Measurements from ENCODE around the gene KSR2.

The KSR2 gene

GRCh38 chr12:117521346-117521745 lies 447.4 kb downstream of the KSR2 start:
- Histone ChIP-seq H3K4me3 (ENCODE audit: low read length) (no peak overlapping the region), H3K27ac (ENCODE audit: low read depth, low read length) (no peak overlapping the region), H4K20me1 (ENCODE audit: control insufficient read depth, insufficient read depth, low read depth, low read length) (no peaks in the 10 kb centered on the region), H3K4me2 (ENCODE audit: low read length) (no peak overlapping the region), H3F3A (ENCODE audit: control insufficient read depth, insufficient read depth) (no peaks in the 10 kb centered on the region), H3K79me2 (ENCODE audit: control insufficient read depth, low read length) (no peaks in the 10 kb centered on the region), H3K27me3 (ENCODE audit: control insufficient read depth, low read length) (no peaks in the 10 kb centered on the region), H3K36me3 (ENCODE audit: control insufficient read depth, low read length) (no peaks in the 10 kb centered on the region), H3K9me2 (replicated peaks; ENCODE audit: control insufficient read depth, low read length) (no peaks in the 10 kb centered on the region), H3K4me1 (ENCODE audit: control insufficient read depth, low read length) (no peaks in the 10 kb centered on the region), H3K9me3 (ENCODE audit: control insufficient read depth, insufficient read depth, low read length) (no peaks in the 10 kb centered on the region)
- TF ChIP-seq CTCF (IDR thresholded peaks at IDR 0.05; ENCODE audit: low read depth, low read length, poor library complexity, severe bottlenecking) (no peak), EZH2phosphoT487 (IDR thresholded peaks at IDR 0.05; ENCODE audit: borderline replicate concordance, low read length) (no peak)

- TF ChIP-seq EZH2phosphoT487 (IDR thresholded peaks at IDR 0.05; ENCODE audit: borderline replicate concordance, low read length) (no peak), CTCF (IDR thresholded peaks at IDR 0.05; ENCODE audit: low read depth, low read length, poor library complexity, severe bottlenecking) (no peak)
- no peak overlapping the region for H3K27ac ChIP-seq (ENCODE audit: low read depth, low read length)
- H3K9me2 ChIP-seq (replicated peaks; ENCODE audit: control insufficient read depth, low read length): no peaks in the 10 kb centered on the region
- H3K27me3 ChIP-seq (ENCODE audit: control insufficient read depth, low read length): no peaks in the 10 kb centered on the region
- no peak overlapping the region for H3K4me2 ChIP-seq (ENCODE audit: low read length)
- no peaks in the 10 kb centered on the region for H3K9me3 ChIP-seq (ENCODE audit: control insufficient read depth, insufficient read depth, low read length)
- no peaks in the 10 kb centered on the region for H3K4me1 ChIP-seq (ENCODE audit: control insufficient read depth, low read length)
- no peaks in the 10 kb centered on the region for H3K79me2 ChIP-seq (ENCODE audit: control insufficient read depth, low read length)
- H3K4me3 ChIP-seq (ENCODE audit: low read length): no peak overlapping the region
- no peaks in the 10 kb centered on the region for H3K36me3 ChIP-seq (ENCODE audit: control insufficient read depth, low read length)
- H4K20me1 ChIP-seq (ENCODE audit: control insufficient read depth, insufficient read depth, low read depth, low read length): no peaks in the 10 kb centered on the region
- no peaks in the 10 kb centered on the region for H3F3A ChIP-seq (ENCODE audit: control insufficient read depth, insufficient read depth)
Observed at GRCh38 chr12:117518594-117519270, 450.1 kb downstream of the KSR2 start.

- Histone ChIP-seq H3K4me1 (ENCODE audit: control insufficient read depth, low read length) (no peaks in the 10 kb centered on the region), H3K9me3 (ENCODE audit: control insufficient read depth, insufficient read depth, low read length) (no peaks in the 10 kb centered on the region), H3K4me3 (ENCODE audit: low read length) (no peak overlapping the region), H3K27me3 (ENCODE audit: control insufficient read depth, low read length) (no peaks in the 10 kb centered on the region), H3K9me2 (replicated peaks; ENCODE audit: control insufficient read depth, low read length) (no peaks in the 10 kb centered on the region), H4K20me1 (ENCODE audit: control insufficient read depth, insufficient read depth, low read depth, low read length) (no peaks in the 10 kb centered on the region), H3K4me2 (ENCODE audit: low read length) (no peak overlapping the region), H3K27ac (ENCODE audit: low read depth, low read length) (no peak overlapping the region), H3K79me2 (ENCODE audit: control insufficient read depth, low read length) (no peaks in the 10 kb centered on the region), H3F3A (ENCODE audit: control insufficient read depth, insufficient read depth) (no peaks in the 10 kb centered on the region), H3K36me3 (ENCODE audit: control insufficient read depth, low read length) (no peaks in the 10 kb centered on the region)
- TF ChIP-seq EZH2phosphoT487 (IDR thresholded peaks at IDR 0.05; ENCODE audit: borderline replicate concordance, low read length): no peak
- no peak for TF ChIP-seq CTCF (IDR thresholded peaks at IDR 0.05; ENCODE audit: low read depth, low read length, poor library complexity, severe bottlenecking)
Observed at GRCh38 chr12:117517219-117517739, 451.5 kb downstream of the KSR2 start.
